ENCODE measurements around the gene ZNF575. TPM values are rescaled to one million over a fixed set of nuclear protein-coding genes. Genes with fewer than 3 reads are reported as not detected.
A peak's percentile ranks its signal among the peaks of the same experiment; 100 is the strongest.
"Not testable (repeated sequence)": the region's sequence is repeated elsewhere in the genome, so short reads cannot be mapped to it uniquely, and the experiment has no call there.

Gene ZNF575
- polyA plus RNA-seq, 3 donors = 0.53 to 1.8 (median 0.95) TPM

DNA sequence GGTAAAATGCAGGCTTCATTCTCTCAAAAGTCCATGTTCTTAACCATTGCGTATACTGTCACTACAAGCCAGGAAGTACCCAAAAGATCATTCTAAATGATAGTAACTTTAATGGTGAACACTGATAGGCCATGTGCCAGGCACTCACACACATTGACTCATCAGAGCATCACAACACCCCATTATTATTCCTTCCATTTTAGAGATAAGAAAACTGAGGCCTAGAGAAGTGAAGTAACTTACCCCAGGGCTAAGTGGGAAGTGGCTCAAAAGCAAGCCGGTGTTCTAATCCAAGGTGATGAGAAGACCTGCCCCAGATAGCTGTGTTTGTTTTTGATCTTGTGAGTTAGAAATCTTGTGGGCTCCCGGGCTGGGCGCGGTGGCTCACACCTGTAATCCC is 27.0 kb upstream of the ZNF575 start:
- no peak overlapping the region for H3K27ac ChIP-seq (ENCODE audit: low read depth, low read length)
- 95 to 99% (median 97%) methylated on average over 5 of the region's 5 CpGs for WGBS, 3 donors

DNA sequence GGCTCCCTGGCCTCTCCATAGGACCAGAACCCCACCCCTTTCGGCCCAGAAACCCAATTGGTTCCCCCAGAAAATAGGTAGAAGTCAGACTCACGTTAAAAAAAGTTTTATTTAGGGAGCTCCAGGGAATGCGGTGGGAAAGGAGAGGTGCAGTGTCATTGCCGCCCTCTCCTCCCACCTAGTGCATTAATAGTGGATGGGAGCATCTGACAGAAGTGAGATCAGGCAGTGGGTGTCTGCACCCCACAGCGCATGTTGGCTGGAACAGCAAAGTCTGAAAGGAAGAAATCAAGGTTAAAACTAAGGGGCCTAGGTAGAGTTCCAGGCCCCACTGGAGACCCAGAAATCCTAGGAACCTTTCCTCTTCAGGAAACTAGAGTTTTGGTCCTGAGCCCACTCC is 26.4 kb upstream of the ZNF575 start:
- no peak overlapping the region for H3K27ac ChIP-seq (ENCODE audit: low read depth, low read length)
- 88 to 93% (median 92%) methylated on average over 5 of the region's 5 CpGs for WGBS, 3 donors

DNA sequence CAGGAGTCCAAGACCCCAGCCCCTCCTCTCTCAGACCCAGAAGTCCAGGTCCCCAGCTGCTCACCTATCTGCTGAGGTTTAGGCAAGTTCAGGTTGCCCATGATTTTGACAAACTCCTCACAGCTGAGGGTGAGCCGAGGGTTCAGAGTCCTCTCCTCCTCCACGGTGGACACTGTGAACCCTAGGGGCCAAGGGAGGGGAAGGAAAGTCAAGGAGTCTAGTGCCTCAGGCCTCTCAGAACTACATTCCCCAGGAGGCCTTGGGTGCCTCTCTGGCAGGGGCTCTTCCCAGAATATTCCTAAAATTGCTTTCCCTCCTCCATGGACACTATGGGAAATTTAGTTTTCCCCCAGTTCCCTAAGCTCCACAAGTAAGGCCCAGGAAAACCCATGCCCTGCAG is 25.1 kb upstream of the ZNF575 start:
- no peak overlapping the region for H3K27ac ChIP-seq (ENCODE audit: low read depth, low read length)
- WGBS, 3 donors = 74 to 86% (median 83%) methylated on average over 2 of the region's 2 CpGs

DNA sequence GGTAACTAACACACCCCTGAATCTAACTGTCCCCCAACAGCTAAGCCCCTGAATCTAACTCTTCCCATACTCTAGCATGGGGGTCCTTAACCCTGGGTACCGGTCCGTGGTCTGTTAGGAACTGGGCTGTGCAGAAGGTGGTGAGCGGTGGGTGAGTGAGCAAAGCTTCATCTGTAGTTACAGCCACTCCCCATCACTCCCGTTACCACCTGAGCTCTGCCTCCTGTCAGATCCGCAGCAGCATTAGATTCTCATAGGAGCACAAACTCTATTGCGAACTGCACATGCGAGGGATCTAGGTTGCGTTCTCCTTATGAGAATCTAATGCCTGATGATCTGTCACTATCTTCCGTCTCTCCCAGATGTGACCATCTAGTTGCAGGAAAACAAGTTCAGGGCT is 22.3 kb upstream of the ZNF575 start:
- H3K27ac ChIP-seq (ENCODE audit: low read depth, low read length) = no peak overlapping the region
- WGBS, 3 donors = 96 to 98% (median 97%) methylated on average over 9 of the region's 9 CpGs

DNA sequence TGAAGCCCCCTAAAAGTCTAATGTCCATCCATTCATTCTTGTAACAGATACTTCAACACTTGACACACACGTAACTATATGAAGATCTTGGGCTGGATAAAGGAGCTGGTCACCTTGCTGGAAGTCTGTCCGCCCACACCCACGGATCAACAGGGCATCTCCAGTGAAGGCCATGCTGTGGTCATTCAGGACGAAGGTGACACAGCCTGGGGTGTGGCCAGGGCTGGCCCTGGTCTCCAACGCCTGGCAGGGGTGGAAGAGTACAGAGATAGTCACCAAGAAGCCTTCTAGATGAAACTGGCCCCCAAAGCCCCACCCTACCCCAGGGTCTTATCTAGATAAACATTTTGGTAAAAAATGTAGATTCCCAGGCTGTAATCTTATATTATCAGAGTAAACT is 21.7 kb upstream of the ZNF575 start:
- WGBS, 3 donors = 90 to 94% (median 93%) methylated on average over 5 of the region's 5 CpGs

DNA sequence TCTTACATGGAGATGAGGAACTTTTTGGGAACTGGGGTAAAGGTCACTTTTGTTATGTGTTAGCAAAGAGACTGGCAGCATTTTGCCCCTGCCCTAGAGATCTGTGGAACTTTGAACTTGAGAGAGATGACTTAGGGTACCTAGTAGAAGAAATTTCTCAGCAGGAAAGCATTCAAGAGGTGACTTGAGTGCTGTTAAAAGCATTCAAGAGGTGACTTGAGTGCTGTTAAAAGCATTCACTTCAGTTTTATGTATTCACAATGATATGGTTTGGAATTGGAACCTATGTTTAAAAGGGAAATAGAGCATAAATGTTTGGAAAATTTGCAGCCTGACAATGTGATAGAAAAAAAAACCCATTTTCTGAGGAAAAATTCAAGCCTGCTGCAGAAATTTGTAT is 20.6 kb upstream of the ZNF575 start:
- not testable (repeated sequence) for H3K27ac ChIP-seq (ENCODE audit: low read depth, low read length)

More for the DNA sequence above, 21.7 kb upstream of the ZNF575 start:
- no peak overlapping the region for H3K27ac ChIP-seq (ENCODE audit: low read depth, low read length)

DNA sequence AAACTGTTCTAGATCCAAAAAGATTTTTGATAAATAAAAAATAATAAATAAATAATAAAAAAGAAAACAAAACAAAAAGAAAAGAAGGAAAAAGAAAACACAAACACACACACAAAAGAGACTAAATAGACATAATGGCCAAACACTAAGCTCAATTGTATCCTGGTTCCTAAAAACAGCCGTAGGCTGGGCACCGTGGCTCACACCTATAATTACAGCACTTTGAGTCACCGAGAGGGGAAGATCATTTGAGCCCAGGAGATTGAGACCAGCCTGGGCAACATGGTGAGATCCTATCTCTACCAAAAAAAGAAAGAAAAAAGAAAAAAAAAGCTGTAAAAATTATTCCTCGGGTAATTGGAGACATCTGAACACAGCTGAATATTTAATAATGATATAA is 14.9 kb upstream of the ZNF575 start:
- WGBS, 3 donors = 83 to 88% (median 87%) methylated on average over 4 of the region's 4 CpGs

DNA sequence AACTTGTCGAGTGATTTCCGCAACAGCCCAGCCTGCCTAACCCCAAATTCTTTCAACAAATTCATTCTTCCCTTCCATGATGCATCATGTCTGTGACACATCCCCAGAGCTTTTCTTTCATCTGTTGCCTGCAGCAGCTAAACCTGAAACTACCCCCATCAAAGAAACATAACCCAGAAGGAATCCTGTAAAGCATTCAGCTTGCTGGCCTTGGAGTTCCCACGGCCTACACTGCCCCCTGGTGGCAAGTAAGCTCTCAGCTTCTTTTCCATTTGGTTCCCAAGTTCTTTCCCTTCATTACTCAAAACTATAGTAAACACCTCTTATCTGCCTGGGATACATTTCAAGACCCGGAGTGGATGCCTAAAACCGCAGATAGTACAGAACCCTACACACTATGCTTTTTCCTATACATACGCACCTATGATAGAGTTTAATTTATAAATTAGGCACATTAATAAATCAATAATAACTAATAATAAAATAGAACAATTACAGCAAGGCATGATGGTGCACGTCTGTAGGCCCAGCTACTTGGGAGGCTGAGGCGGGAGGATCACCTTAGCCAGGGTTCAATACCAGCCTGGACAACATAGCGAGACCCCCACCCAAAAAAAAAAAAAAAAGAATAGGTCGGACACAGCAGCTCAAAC is 13.4 kb upstream of the ZNF575 start:
- WGBS, 3 donors = 48 to 55% (median 55%) methylated on average over 10 of the region's 10 CpGs

More for the DNA sequence above, 14.9 kb upstream of the ZNF575 start:
- no peak overlapping the region for H3K27ac ChIP-seq (ENCODE audit: low read depth, low read length)

DNA sequence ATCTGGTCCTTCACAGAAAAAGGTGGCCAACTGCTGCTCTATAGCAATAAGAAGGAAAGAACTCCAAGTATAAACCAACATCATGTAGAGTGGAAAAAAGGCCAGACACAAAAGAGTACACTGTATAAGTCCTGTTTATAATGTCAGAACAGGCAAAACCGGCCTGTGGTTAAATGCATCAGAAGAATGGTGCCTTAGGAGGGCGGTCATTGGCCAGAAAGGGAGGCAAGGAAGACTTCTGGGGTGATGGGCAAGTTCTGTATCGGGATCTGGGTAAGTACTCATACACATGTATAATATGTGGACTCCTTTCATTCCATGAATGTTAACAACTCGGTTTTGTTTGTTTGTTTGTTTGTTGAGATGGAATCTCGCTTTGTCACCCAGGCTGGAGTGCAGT is 10.1 kb upstream of the ZNF575 start:
- no peak overlapping the region for H3K27ac ChIP-seq (ENCODE audit: low read depth, low read length)
- WGBS, 3 donors = 87 to 90% (median 89%) methylated on average over 5 of the region's 5 CpGs

More for the DNA sequence above, 13.4 kb upstream of the ZNF575 start:
- H3K27ac ChIP-seq (ENCODE audit: low read depth, low read length) = no peak overlapping the region

DNA sequence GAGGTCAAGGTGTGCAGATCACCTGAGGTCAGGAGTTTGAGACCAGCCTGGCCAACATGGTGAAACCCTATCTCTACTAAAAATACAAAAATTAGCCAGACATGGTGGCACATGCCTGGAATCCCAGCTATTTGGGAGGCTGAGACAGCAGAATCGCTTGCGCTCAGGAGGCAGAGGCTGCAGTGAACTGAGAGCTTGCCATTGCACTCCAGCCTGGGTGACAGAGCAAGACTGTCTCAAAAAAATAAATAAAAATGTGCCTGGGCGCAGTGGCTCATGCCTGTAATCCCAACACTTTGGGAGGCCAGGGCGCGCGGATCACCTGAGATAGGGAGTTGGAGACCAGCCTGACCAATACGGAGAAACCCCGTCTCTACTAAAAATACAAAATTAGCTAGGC is 9.3 kb upstream of the ZNF575 start:
- WGBS, 3 donors = 98% methylated on average over 8 of the region's 8 CpGs
- not testable (repeated sequence) for H3K27ac ChIP-seq (ENCODE audit: low read depth, low read length)

DNA sequence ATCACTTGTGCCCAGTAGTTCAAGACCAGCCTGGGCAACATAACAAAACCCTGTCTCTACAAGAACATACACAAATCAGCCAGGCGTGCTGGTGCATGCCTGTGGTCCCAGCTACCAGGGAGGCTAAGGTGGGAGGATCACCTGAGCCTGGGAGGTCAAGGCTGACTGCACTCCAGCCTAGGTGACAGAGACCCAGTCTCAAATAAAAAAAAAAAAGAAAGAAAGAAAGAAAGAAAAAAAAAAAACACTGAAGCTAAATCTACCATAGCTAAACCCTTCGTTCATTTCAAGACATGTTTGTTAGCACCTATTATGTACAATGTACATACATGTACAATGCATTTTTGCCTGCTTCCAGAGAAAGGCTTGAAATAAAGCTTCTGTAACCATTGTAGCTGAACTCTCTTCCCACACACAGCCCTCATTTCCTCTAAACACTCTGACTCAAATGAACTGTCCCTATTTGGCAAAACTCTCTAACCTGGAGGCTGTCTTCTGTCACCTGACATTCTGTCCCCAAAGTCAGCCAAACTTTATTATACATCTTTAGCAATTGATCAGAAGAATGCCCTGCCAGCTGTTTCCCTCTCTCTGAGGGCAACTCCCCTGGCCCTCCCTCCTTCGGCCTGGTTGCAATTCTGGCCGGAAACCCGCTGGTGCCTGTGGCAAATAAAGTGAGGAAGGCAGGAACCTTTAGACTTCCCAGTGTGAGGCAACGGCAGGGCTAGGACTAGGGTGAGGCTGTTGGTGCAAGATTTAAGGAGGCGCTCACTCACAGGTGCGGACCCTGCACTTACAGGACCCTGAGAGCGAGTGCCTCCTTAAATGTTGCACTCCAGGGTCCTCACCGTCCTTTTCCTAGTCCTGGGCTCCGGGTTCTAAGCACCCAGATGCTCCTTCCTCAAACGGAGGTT is 7.8 kb upstream of the ZNF575 start:
- 13 to 22% (median 18%) methylated on average over 12 of the region's 12 CpGs for WGBS, 3 donors
- no peak overlapping the region for H3K27ac ChIP-seq (ENCODE audit: low read depth, low read length)

DNA sequence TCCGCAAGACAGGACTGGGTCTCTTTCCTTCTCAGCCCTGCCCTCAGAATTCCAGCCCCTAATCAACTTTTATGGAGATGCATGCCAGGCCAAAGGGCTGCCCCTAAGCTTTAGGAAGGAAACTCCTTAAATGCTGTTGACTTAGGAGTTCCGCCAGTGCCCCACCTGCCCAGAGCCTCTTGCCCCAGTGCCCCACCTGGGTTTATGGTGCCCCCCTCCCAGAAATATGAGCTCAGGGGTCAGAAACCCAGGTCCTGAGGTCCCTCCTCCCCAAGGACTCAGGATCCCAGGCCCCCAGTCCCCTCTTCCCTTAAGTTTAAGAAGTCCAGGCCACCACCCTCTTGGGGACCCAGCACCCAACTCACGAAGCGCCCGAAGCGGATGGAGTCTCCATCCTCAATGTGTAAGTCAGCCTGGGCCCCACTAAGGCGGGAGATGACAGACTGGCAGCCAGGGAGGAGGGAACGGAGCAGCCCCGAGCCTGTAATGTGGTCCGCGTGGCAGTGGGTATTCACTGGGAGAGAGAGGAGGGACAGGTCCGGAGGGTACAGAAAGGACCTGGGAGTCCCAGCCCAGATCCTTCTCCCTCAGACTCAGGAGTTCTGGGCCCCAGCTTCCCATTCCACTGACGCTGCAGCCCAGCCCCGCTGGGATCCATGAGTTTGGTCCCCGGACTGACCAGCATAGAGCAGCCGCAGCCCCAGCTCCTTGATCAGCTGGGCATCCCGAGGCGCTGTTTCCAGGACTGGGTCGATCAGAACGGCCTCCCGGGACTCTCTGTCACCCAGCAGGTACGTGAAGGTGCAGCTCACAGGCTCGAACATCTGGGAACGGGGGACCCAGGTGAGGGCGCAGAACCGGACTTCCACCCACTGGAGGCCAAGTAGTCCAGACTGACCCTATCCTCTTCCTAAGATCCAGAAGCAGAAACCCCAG is 6.9 kb upstream of the ZNF575 start:
- WGBS, 3 donors = 3% methylated on average over 23 to 26 of the region's 26 CpGs

DNA sequence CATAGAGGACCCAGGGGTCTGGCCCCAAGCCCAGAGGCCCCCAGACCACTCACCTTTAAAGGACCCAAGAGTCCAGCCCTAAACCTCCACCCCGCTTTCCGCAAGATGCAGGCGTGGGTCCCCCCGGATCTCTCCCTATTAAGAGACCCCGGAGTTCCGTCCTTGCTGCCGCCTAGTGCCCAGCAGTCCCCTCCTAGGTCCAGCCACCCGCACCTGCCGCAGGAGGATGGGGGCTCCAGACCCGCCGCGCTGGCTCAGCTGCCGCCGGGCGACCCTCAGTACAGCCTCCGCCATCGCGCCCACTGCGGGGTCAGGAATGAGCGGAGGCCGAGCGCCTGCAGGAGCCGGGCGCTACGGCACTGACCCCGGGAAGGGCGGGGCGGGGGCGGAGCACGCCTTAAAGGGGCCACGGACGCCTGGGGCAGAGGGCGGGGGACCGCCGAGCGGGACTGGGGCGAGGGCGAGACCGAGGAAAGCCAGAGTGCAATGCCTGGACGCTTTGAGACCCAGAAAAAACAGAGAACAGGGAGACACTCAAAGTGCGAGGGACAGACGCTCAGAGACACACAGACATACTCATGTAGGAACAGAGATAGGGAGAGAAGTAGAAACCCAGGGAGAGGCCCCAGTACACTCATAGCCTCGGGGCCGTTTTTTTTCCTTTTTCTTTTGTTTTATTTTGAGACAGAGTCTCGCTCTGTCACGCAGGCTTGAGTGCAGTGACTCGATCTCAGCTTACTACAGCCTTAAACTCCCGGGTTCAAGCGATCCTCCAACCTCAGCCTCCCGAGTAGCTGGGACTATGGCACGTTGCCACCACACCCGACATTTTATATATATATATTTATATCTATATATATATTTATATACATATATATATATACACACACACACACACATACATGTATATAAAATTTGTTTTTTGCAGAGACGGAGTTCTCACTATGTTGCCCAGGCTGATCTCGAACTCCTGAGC is 5.8 kb upstream of the ZNF575 start, which contains the start of gene ETHE1:
Gene ETHE1, minus strand, starts transcription at position 318 of the 976 bp plus-strand sequence. Its CDS starts 24 bp downstream, at position 294.
- peak within 1 kb of the TSS; percentile 80 for H3K27ac ChIP-seq (ENCODE audit: low read depth, low read length)
- WGBS, 3 donors = 4 to 6% (median 4%) methylated on average over 54 of the region's 54 CpGs

More for the DNA sequence above, 6.9 kb upstream of the ZNF575 start:
- H3K27ac ChIP-seq (ENCODE audit: low read depth, low read length) = no peak overlapping the region

DNA sequence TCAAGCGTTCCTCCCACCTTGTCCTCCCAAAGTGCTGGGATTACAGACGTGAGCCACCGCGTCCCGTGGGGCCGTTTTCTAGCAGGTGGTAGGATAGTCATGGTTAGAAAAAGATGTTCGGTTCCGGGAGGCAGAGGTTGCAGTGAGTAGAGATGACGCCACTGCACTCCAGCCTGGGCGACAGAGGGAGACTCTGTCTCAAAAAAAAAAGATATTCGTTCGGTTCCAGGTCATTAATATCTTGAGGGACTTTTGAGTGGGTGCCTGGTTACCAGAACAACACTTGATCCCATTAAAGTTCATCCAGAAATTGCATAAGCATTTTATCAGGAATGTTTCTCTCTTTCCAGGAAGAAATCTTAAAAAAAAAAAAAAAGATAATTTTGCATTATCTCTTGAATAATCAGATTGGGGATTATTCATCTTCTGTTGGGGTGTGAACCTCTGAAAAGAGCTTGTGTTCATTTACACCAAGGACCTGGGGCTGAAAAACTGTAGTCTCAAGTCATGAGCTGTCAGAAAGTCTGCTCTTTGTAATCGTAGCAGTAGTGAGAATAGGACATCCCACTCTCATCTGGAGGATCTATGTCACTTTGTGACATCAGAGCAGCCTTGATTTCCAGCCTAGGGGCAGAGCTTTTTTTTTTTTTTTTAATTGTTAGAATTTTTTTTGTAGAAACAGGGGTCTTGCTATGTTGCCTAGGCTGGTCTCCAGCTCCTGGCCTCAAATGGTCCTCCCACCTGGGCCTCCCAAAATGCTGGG is 4.9 kb upstream of the ZNF575 start:
- 26 to 43% (median 41%) methylated on average over 13 of the region's 13 CpGs for WGBS, 3 donors
- no peak overlapping the region for H3K27ac ChIP-seq (ENCODE audit: low read depth, low read length)

DNA sequence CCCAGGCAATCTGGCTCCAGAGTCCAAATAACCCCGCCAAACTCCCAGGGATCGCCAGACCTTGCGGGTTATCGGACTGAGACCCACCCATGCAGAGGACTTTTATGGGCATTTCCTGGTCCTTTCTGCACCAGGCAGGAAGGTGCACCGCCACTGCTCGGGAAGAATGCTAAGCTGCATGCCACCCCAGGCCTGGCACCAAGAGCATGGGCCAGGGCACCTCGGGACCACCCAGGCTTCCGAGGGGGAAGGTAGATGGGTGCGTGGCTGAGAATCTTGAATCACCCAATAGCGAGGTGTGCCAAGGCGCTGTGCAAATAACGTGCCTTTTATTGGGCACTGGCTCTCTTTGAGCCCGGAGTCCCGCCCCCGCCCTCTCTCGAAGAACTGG is 422 bp upstream of the ZNF575 start:
- WGBS, 3 donors = 1 to 3% (median 2%) methylated on average over 16 of the region's 16 CpGs
- no peak overlapping the region for H3K27ac ChIP-seq (ENCODE audit: low read depth, low read length)

DNA sequence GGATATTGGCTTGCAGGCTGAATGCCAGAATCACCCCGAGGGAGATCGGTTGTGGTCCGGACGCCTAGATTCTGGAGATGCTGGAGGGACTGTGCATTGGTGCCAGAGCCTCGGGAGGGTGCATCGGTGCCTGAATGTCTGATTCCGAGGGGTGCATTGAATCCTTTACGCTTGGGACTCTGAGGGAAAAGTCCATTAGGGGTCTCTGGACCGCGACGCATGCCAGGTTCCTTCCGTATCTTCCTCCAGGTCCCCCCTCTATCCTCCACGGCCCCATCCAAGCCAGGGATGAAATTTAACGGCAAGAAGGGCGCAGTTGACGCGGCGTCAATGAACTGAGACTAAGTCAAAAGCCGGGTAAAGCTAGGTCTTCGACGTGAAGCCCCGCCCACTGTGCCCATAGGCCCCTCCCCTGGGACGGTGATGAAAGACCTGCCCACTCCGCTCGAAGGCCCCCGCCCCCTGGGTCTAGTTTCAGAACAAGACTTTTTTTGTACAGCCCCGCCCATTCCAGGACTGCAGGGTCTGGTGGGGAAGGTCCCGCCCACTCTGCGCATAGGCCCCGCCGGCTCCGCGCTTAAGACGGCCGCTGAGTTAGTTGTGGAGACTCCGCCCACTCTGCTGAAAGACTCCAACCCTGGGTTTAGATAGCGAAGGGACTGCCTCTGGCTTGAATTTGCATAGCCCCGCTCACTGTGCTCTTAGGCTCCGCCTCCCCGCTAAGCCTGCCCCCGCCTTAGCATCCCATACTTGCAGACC is 737 bp downstream of the ZNF575 start:
- H3K27ac ChIP-seq (ENCODE audit: low read depth, low read length) = no peak overlapping the region
- WGBS, 3 donors = 0 to 1% (median 0%) methylated on average over 41 of the region's 41 CpGs
